ENCODE measurements around the gene KIAA0513. TPM values are rescaled to one million over a fixed set of nuclear protein-coding genes. Genes with fewer than 3 reads are reported as not detected.
"Not testable (repeated sequence)": the region's sequence is repeated elsewhere in the genome, so short reads cannot be mapped to it uniquely, and the experiment has no call there.

KIAA0513 gene
- total RNA-seq, 1 experiment from 2014 or later: 2.9 TPM

- no peak for DNase-seq (ENCODE audit: low spot score)
Measured at GRCh38 chr16:85111184-85111583, 83.6 kb downstream of the KIAA0513 start.

GRCh38 chr16:85112364-85112763 lies 84.8 kb downstream of the KIAA0513 start, which contains the start of gene CIBAR2:
CIBAR2 (minus strand) TSS chr16:85112472; CDS start chr16:85112352, 120 bp downstream.
- no peak for DNase-seq (ENCODE audit: low spot score)

- DNase-seq (ENCODE audit: low spot score): no peak
Measured at GRCh38 chr16:85113168-85113733, 85.7 kb downstream of the KIAA0513 start.

- DNase-seq (ENCODE audit: low spot score): no peak
Measured at GRCh38 chr16:85113913-85114312, 86.3 kb downstream of the KIAA0513 start.

GRCh38 chr16:85114909-85115567 lies 87.4 kb downstream of the KIAA0513 start:
- peak; percentile 91 for DNase-seq (ENCODE audit: low spot score)

GRCh38 chr16:85117418-85117817 lies 89.8 kb downstream of the KIAA0513 start:
- DNase-seq (ENCODE audit: low spot score): no peak

GRCh38 chr16:85120006-85120340 lies 92.4 kb downstream of the KIAA0513 start:
- no peak for DNase-seq (ENCODE audit: low spot score)

- not testable (repeated sequence) for DNase-seq (ENCODE audit: low spot score)
Measured at GRCh38 chr16:85123441-85123840, 95.8 kb downstream of the KIAA0513 start.

- no peak for DNase-seq (ENCODE audit: low spot score)
Measured at GRCh38 chr16:85123891-85124635, 96.5 kb downstream of the KIAA0513 start.

- no peak for DNase-seq (ENCODE audit: low spot score)
Measured at GRCh38 chr16:85124636-85125346, 97.2 kb downstream of the KIAA0513 start.

- no peak for DNase-seq (ENCODE audit: low spot score)
Measured at GRCh38 chr16:85125570-85126393, 98.2 kb downstream of the KIAA0513 start.

- no peak for DNase-seq (ENCODE audit: low spot score)
Measured at GRCh38 chr16:85126394-85126704, 98.8 kb downstream of the KIAA0513 start.

- peak; percentile 90 for DNase-seq (ENCODE audit: low spot score)
Measured at GRCh38 chr16:85126705-85127378, 99.2 kb downstream of the KIAA0513 start.

GRCh38 chr16:85127379-85127723 lies 99.8 kb downstream of the KIAA0513 start:
- no peak for DNase-seq (ENCODE audit: low spot score)

GRCh38 chr16:85128079-85128837 lies 100.7 kb downstream of the KIAA0513 start:
- no peak for DNase-seq (ENCODE audit: low spot score)

- DNase-seq (ENCODE audit: low spot score): no peak
Measured at GRCh38 chr16:85129876-85130704, 102.5 kb downstream of the KIAA0513 start.

- no peak for DNase-seq (ENCODE audit: low spot score)
Measured at GRCh38 chr16:85130705-85131028, 103.1 kb downstream of the KIAA0513 start.

GRCh38 chr16:85132456-85133289 lies 105.1 kb downstream of the KIAA0513 start:
- DNase-seq (ENCODE audit: low spot score): no peak

- no peak for DNase-seq (ENCODE audit: low spot score)
Measured at GRCh38 chr16:85133290-85133599, 105.7 kb downstream of the KIAA0513 start.

All from H4 (cell line).